ENCODE results near the gene PRKCE.
"Not testable (repeated sequence)": the region's sequence is repeated elsewhere in the genome, so short reads cannot be mapped to it uniquely, and the experiment has no call there.

PRKCE gene

GRCh38 chr2:45872211-45872610 is 220.7 kb downstream of the PRKCE start:
- no peak for DNase-seq

DNA sequence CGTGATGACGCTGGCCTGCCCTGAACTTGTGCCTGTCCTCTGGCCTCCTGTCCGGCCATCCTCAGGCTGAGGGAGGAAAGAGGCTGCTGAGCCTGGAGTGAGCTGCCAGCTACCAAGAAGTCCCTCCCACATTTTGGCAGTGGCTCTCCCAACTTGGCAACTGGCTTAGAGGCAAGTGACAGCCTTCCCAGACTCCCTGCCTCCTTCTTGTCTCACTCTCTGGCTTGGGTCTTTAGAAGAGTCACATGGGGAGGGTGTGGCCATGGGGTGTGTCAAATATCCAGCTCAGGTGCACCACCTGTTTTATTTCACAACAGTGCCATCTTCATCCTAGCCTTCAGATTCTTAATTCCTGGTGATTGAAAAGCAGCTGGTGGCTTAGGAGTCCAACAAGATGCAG is 222.9 kb downstream of the PRKCE start:
- no peak for DNase-seq

GRCh38 chr2:45876611-45877010 is 225.1 kb downstream of the PRKCE start:
- DNase-seq: no peak

DNA sequence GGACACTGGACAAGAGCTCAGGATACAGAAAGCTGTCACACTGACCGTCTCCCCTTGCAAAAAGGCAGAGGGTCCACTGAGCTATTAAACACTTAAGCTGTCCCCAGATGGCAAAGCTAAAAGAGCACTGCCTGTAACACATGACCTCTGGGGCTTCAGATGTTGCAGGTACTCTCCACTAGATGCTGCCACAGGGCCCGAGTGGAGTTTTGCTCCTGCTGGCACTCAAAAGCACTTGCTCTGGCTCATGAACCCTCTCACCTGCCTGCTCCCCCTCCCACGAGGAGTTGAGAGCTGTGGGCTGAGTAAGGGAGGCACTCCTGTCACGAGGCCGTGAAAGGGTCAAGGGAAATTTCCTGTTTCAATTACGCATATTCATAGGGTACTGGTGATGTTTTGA is 227.9 kb downstream of the PRKCE start:
- DNase-seq: no peak

DNA sequence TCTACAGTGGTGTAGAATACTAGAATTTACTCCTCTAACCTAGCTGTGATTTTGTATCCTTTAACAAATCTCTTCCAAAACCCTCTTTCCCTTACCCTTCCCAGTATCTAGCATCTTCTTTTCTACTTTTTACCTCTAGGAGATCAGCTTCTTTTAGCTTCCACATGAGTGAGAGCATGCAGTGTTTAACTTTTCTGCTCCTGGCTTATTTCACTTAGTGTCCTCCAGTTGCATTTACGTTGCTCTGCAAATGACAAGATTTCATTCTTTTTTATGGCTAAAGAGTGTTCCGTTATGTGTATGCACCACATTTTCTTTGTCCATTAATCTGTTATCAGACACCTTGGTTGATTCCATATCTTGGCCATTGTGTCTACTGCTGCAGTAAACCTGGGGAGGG is 228.5 kb downstream of the PRKCE start:
- DNase-seq: no peak

DNA sequence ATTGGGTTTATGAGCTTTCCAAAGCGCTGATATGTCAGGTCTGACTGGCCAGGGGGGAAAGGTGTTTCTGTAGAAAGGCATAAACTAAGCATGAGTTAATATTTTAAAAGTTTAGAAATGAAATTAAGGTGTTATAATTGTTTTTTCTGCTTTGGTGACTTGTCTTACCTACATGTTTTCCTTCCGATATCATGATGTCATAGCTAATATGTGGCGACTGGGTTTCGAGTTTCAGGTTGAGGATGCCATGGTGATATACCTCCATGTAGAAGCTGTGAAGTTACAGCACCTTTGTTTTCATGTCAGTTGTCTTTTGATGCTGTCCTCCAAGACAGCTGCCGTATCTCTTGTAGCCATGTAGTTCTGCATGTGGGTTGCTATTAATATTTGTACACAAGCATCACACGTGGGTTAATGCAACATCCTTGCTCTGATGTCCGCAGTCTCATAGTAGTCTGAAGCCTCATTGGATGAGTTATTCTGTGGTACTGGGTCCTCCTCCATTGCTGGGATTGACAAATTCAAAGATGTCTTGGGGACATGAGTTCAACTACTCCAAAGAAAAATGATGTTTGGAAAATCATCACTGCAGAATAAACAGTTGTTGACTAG is 230.6 kb downstream of the PRKCE start:
- no peak for DNase-seq

- DNase-seq: no peak
These were observed 231.5 kb downstream of the PRKCE start for GRCh38 chr2:45882707-45883602.

- no peak for DNase-seq
These were observed 232.1 kb downstream of the PRKCE start for GRCh38 chr2:45883603-45884000.

DNA sequence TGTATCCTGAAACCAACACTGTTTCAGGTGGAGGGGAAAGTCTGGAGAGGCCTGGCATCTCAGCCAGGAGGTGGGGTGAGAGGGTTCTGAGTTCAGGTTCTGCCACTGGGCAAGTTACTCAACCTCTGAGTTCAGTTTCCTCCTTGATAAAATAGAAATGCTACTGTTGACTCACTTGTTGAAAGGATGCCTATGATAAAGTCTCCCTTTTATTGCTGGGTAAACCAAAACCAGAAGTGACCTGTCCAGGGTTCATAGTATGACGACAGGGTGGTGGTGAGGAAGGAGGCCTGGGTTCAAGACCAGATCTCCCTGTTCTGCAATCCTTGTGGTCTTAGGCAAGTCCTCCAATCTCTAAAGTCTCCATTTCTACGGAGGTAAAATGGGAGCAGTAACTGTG is 232.7 kb downstream of the PRKCE start:
- DNase-seq: no peak

GRCh38 chr2:45885171-45885621 is 233.7 kb downstream of the PRKCE start:
- DNase-seq: no peak

DNA sequence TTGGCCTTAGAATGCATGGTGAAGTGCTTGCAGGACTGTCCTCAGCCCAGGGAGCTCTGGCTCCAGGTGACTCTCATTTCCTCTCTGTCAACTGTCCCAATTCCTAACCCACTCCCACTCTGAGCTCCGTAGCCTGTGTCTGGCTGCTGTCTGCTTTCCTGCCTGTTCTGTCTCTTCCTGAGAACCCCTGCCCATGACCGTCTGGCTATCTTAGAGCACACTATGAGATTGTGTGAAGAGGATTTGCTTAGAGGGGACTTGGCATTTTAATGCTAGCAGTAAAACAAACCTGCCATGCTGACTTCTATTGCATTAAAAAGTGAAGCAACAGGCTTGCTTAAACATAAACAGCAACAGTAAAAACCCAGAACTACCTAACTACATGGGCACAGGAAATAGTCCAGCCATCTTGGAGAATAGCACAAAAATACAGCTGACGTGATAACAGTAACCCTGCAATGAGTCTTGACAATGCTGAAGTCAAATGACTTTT is 234.7 kb downstream of the PRKCE start:
- DNase-seq: no peak

GRCh38 chr2:45888167-45888566 is 236.7 kb downstream of the PRKCE start:
- DNase-seq: no peak

DNA sequence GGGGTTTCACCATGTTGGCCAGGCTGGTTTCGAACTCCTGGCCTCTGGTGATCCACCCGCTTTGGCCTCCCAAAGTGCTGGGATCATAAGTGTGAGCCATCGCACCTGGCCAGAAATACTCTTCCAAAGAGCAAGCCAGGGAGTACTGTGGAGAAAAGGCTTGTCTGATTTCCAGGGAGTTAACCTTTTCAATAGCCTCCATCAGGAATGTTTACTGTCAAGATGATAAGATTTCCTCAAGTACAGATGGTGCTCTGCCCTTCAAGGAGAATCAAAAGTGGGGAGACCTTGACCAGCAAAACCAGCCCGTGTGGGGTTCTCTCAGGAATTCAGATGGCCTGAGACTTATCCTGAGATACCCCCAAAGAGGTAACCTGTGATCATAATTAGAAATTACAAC is 237.2 kb downstream of the PRKCE start:
- DNase-seq: no peak

DNA sequence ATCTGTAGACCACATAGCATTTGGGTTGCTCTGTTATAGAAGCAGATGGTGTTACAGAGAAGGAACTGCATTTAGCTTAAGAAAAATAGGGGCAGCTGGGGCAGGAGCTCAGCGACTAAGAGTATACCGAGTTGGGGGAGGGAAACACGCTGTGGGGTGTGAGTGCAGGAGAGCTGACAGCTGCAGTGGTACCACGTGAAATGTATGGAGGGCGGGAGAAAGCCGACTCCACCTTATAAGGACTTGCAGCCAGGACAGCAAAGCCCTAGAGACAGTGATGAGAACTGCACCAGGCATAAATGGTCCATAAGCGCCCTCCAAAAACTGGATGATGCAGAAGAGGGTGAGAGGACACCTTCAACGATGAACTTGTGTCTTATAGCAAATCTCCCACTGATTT is 237.6 kb downstream of the PRKCE start:
- peak; percentile 44 for DNase-seq

GRCh38 chr2:45889620-45890370 is 238.3 kb downstream of the PRKCE start:
- DNase-seq: no peak

DNA sequence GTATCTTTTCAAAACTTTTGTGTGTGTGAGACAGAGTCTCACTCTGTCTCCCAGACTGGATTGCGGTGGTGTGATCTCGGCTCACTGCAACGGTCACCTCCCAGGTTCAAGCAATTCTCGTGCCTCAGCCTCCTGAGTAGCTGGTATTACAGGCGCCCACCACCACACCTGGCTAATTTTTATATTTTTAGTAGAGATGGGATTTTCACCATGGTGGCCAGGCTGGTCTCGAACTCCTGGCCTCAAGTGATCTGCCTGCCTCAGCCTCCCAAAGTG is 238.8 kb downstream of the PRKCE start:
- DNase-seq: not testable (repeated sequence)

- peak; percentile 37 for DNase-seq
These were observed 239.3 kb downstream of the PRKCE start for GRCh38 chr2:45890819-45891218.

GRCh38 chr2:45891719-45892424 is 240.4 kb downstream of the PRKCE start:
- DNase-seq: no peak

GRCh38 chr2:45892425-45892745 is 240.9 kb downstream of the PRKCE start:
- DNase-seq: no peak

- no peak for DNase-seq
These were observed 241.3 kb downstream of the PRKCE start for GRCh38 chr2:45892757-45893156.

GRCh38 chr2:45894211-45894610 is 242.7 kb downstream of the PRKCE start:
- no peak for DNase-seq

GRCh38 chr2:45895241-45895861 is 243.9 kb downstream of the PRKCE start:
- DNase-seq: no peak

- DNase-seq: no peak
These were observed 244.8 kb downstream of the PRKCE start for GRCh38 chr2:45896311-45896710.
